Loucy (cell line): ENCODE data around the gene DHRS12.

ENCODE experiments used
- H2AFZ ChIP-seq: fragments of 200-600 bp; sonication (generic); 2 replicates; pipeline ENCODE4 v1.6.0; 2016; ENCODE audit warnings: antibody characterized with exemption, mild to moderate bottlenecking, low read length, moderate library complexity
- H3F3A ChIP-seq: fragments of 200-600 bp; 2 replicates; pipeline ENCODE4 v1.6.0; 2016; ENCODE audit warnings: antibody characterized with exemption, low read depth, mild to moderate bottlenecking
- H3K27me3 ChIP-seq: fragments of 200-600 bp; sonication (generic); 2 replicates; pipeline ENCODE4 v1.6.1; 2014; ENCODE audit warnings: low read length, mild to moderate bottlenecking; ENCODE audit not compliant: insufficient read depth, poor library complexity, severe bottlenecking
- H3K36me3 ChIP-seq: fragments of 200-600 bp; sonication (generic); 2 replicates; pipeline ENCODE4 v1.6.1; 2016; ENCODE audit warnings: low read length; ENCODE audit not compliant: insufficient read depth
- H3K4me1 ChIP-seq: fragments of 200-600 bp; sonication (generic); 2 replicates; pipeline ENCODE4 v1.5.1; 2014; ENCODE audit warnings: low read length, mild to moderate bottlenecking; ENCODE audit not compliant: insufficient read depth, poor library complexity, severe bottlenecking
- H3K4me2 ChIP-seq: fragments of 200-600 bp; sonication (generic); 2 replicates; pipeline ENCODE4 v1.6.0; 2014; ENCODE audit warnings: antibody characterized with exemption, low read length, low read depth, mild to moderate bottlenecking; ENCODE audit not compliant: poor library complexity, severe bottlenecking
- H3K4me3 ChIP-seq: fragments of 200-600 bp; sonication (generic); 2 replicates; pipeline ENCODE4 v1.5.1; 2014; ENCODE audit warnings: low read length, mild to moderate bottlenecking, mixed read lengths; ENCODE audit not compliant: poor library complexity, severe bottlenecking
- H3K79me2 ChIP-seq: fragments of 200-600 bp; sonication (generic); 2 replicates; pipeline ENCODE4 v1.6.1; 2014; ENCODE audit warnings: low read length; ENCODE audit not compliant: insufficient read depth
- H3K9ac ChIP-seq: fragments of 200-600 bp; sonication (generic); 2 replicates; pipeline ENCODE4 v1.6.0; 2014; ENCODE audit warnings: mild to moderate bottlenecking, low read depth, low read length, moderate library complexity; ENCODE audit not compliant: poor library complexity, severe bottlenecking
- H3K9me2 ChIP-seq: fragments of 200-600 bp; sonication (generic); replicated peaks from 2 replicates; pipeline ENCODE4 v1.6.1; 2016; ENCODE audit warnings: low read depth, low read length, mixed read lengths
- H3K9me3 ChIP-seq: fragments of 200-600 bp; sonication (generic); 2 replicates; pipeline ENCODE4 v1.6.1; 2014; ENCODE audit warnings: mild to moderate bottlenecking, antibody characterized with exemption, low read length, low read depth; ENCODE audit not compliant: insufficient read depth
- H4K20me1 ChIP-seq: fragments of 200-600 bp; sonication (generic); 2 replicates; pipeline ENCODE4 v1.6.0; 2014; ENCODE audit warnings: antibody characterized with exemption, low read length, mild to moderate bottlenecking; ENCODE audit not compliant: insufficient read depth, poor library complexity, severe bottlenecking
- EZH2phosphoT487 ChIP-seq: fragments of 200-600 bp; IDR thresholded peaks from 2 replicates; pipeline ENCODE4 v1.6.1; 2018; ENCODE audit warnings: antibody characterized with exemption, mild to moderate bottlenecking, moderate library complexity, borderline replicate concordance
- TF ChIP-seq, protein P1 (sequence below): fragments of 200-600 bp; sonication (generic); conservative IDR thresholded peaks from 2 replicates; pipeline ENCODE4 v1.5.1; 2014; ENCODE audit warnings: mild to moderate bottlenecking, antibody characterized with exemption, low read length

Gene DHRS12

GRCh38 chr13:51760592-51760991, 43.4 kb downstream of the DHRS12 start:
- no peaks in the 10 kb centered on the region for H3K79me2 ChIP-seq
- no peak overlapping the region for H3K9ac ChIP-seq
- no peaks in the 10 kb centered on the region for H3F3A ChIP-seq
- H3K4me1 ChIP-seq, result peaks cover 14% of the 10 kb centered on the region
- no peaks in the 10 kb centered on the region for H3K9me2 ChIP-seq
- TF ChIP-seq, protein P1, sequence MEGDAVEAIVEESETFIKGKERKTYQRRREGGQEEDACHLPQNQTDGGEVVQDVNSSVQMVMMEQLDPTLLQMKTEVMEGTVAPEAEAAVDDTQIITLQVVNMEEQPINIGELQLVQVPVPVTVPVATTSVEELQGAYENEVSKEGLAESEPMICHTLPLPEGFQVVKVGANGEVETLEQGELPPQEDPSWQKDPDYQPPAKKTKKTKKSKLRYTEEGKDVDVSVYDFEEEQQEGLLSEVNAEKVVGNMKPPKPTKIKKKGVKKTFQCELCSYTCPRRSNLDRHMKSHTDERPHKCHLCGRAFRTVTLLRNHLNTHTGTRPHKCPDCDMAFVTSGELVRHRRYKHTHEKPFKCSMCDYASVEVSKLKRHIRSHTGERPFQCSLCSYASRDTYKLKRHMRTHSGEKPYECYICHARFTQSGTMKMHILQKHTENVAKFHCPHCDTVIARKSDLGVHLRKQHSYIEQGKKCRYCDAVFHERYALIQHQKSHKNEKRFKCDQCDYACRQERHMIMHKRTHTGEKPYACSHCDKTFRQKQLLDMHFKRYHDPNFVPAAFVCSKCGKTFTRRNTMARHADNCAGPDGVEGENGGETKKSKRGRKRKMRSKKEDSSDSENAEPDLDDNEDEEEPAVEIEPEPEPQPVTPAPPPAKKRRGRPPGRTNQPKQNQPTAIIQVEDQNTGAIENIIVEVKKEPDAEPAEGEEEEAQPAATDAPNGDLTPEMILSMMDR, result no peak
- no peak for TF ChIP-seq EZH2phosphoT487
- H4K20me1 ChIP-seq, result no peaks in the 10 kb centered on the region
- no peak overlapping the region for H3K4me3 ChIP-seq
- H3K9me3 ChIP-seq, result no peaks in the 10 kb centered on the region
- H3K4me2 ChIP-seq, result no peak overlapping the region
- no peaks in the 10 kb centered on the region for H3K27me3 ChIP-seq
- H2AFZ ChIP-seq, result no peak overlapping the region
- peaks cover 53% of the 10 kb centered on the region; the same call in 1 of the 2 replicates for H3K36me3 ChIP-seq

- H3K9me2 ChIP-seq, result no peaks in the 10 kb centered on the region
- TF ChIP-seq, protein P1, result no peak
- no peak for TF ChIP-seq EZH2phosphoT487
Observed at GRCh38 chr13:51759240-51759639, 44.7 kb downstream of the DHRS12 start.

DNA sequence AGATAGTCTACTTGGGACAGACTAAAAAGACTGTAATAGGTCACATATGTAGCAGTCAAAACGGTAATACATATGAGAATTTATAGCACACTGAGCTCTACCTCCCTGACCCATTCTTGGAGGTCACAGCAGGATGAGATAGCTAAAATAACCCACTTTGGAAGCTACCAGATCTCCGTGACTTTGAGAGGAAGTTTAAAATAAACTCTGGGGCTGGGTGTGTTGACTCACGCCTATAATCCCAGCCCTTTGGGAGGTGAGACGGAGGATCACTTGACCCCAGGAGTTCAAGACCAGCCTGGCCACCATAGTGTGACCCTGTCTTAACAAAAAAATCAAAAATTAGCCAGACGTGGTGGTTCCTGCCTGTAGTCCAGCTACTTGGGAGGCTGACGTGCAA, 45.3 kb downstream of the DHRS12 start:
- H3K36me3 ChIP-seq, result peaks cover 60% of the 10 kb centered on the region; the same call in 1 of the 2 replicates
- H3K4me1 ChIP-seq, result no peaks in the 10 kb centered on the region
- H3K27me3 ChIP-seq, result no peaks in the 10 kb centered on the region
- H3K79me2 ChIP-seq, result no peaks in the 10 kb centered on the region
- no peaks in the 10 kb centered on the region for H4K20me1 ChIP-seq
- no peak overlapping the region for H3K9ac ChIP-seq
- no peak overlapping the region for H2AFZ ChIP-seq
- H3K4me3 ChIP-seq, result no peak overlapping the region
- H3K9me2 ChIP-seq, result no peaks in the 10 kb centered on the region
- H3F3A ChIP-seq, result no peaks in the 10 kb centered on the region
- H3K4me2 ChIP-seq, result no peak overlapping the region
- TF ChIP-seq EZH2phosphoT487, result no peak
- TF ChIP-seq, protein P1, result no peak
- no peaks in the 10 kb centered on the region for H3K9me3 ChIP-seq

More at GRCh38 chr13:51759240-51759639, 44.7 kb downstream of the DHRS12 start:
- no peaks in the 10 kb centered on the region for H3F3A ChIP-seq
- no peaks in the 10 kb centered on the region for H4K20me1 ChIP-seq
- H3K4me3 ChIP-seq, result no peak overlapping the region
- H3K79me2 ChIP-seq, result no peaks in the 10 kb centered on the region
- peaks cover 60% of the 10 kb centered on the region; the same call in 1 of the 2 replicates for H3K36me3 ChIP-seq
- no peak overlapping the region for H3K9ac ChIP-seq
- no peak overlapping the region for H2AFZ ChIP-seq
- H3K4me1 ChIP-seq, result peaks cover 3% of the 10 kb centered on the region
- H3K27me3 ChIP-seq, result no peaks in the 10 kb centered on the region
- no peaks in the 10 kb centered on the region for H3K9me3 ChIP-seq
- H3K4me2 ChIP-seq, result no peak overlapping the region
